HG02973 (cell line): Measurements from ENCODE around the gene NLRC5.
"Not testable (repeated sequence)": the region's sequence is repeated elsewhere in the genome, so short reads cannot be mapped to it uniquely, and the experiment has no call there.

Source experiments
- ATAC-seq: cut with Tn5 transposase; IDR thresholded peaks from one replicate; pipeline ENCODE4 v1.9.1; 2021; ENCODE audit warnings: moderate library complexity; ENCODE audit not compliant: unreplicated experiment

NLRC5 gene

DNA sequence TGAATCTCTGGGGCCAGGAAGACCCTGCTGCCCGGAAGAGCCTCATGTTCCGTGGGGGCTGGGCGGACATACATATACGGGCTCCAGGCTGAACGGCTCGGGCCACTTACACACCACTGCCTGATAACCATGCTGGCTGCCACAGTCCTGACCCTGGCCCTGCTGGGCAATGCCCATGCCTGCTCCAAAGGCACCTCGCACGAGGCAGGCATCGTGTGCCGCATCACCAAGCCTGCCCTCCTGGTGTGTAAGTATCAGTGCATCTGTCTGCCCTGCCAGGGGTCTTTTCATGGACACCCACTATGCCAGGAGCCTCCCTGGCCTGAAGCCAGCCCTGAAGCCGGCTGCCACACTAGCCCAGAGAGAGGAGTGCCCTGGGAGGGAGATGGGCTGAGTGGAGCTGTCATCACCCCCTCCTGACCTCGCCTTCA is 27.5 kb upstream of the NLRC5 start, which contains the start of gene CETP:
Gene CETP (plus strand): TSS at position 100 of the 431 bp plus-strand sequence. CDS start 30 bp downstream, at position 130.
- no peak for ATAC-seq

- peak; percentile 59 for ATAC-seq
These were observed 24.9 kb upstream of the NLRC5 start for GRCh38 chr16:56964243-56965148.

- no peak for ATAC-seq
These were observed 23.9 kb upstream of the NLRC5 start for GRCh38 chr16:56965149-56966092.

- no peak for ATAC-seq
These were observed 23.3 kb upstream of the NLRC5 start for GRCh38 chr16:56966093-56966475.

- ATAC-seq, result no peak
These were observed 21.6 kb upstream of the NLRC5 start for GRCh38 chr16:56967733-56968132.

- ATAC-seq, result no peak
These were observed 19.6 kb upstream of the NLRC5 start for GRCh38 chr16:56969769-56970168.

DNA sequence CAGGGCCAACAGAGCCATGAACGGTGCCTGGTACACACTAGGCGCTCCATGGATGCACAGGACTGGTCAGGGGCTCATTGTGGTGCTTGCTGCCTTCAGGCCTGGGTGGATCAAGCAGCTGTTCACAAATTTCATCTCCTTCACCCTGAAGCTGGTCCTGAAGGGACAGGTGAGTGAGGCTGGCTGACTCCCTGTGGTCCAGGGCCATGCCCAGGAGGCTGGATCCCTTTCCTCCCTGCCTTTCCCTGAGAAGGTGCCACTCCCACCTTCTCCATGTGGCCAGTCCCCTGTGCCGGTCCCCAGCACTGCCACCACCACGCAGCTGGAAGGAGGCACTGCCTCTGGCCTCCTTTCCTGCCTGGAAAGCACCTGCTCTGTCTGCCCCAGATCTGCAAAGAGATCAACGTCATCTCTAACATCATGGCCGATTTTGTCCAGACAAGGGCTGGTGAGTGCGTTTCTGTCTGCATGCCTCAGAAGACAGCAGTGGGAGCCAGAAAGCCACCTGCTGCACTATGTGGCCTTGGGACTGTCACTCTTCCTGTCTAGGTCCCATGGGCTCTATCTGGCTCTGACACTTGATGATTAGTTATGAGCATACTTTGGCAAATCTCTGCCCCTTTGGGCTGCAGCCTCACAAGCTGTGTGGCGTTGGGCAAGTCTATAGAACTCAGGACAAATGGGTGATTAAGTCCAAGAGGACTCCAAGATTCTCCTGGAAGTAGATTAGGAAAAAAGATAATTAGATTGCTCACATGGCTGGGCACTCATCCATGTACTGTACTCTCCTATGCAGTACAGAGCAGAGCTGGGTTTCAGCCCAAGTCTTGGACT is 18.2 kb upstream of the NLRC5 start:
- ATAC-seq, result peak; percentile 71

DNA sequence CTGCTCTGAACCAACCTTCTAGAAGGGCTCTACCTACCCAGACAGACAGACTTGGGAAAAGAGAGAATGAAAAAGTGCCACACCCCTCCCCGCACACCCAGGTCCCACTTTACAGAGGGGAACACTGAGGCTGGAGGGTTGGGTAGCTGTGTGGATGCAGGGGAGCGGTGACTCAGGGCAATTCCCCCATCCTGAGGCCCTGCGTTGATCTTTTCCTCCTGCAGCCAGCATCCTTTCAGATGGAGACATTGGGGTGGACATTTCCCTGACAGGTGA is 17.7 kb upstream of the NLRC5 start:
- no peak for ATAC-seq

DNA sequence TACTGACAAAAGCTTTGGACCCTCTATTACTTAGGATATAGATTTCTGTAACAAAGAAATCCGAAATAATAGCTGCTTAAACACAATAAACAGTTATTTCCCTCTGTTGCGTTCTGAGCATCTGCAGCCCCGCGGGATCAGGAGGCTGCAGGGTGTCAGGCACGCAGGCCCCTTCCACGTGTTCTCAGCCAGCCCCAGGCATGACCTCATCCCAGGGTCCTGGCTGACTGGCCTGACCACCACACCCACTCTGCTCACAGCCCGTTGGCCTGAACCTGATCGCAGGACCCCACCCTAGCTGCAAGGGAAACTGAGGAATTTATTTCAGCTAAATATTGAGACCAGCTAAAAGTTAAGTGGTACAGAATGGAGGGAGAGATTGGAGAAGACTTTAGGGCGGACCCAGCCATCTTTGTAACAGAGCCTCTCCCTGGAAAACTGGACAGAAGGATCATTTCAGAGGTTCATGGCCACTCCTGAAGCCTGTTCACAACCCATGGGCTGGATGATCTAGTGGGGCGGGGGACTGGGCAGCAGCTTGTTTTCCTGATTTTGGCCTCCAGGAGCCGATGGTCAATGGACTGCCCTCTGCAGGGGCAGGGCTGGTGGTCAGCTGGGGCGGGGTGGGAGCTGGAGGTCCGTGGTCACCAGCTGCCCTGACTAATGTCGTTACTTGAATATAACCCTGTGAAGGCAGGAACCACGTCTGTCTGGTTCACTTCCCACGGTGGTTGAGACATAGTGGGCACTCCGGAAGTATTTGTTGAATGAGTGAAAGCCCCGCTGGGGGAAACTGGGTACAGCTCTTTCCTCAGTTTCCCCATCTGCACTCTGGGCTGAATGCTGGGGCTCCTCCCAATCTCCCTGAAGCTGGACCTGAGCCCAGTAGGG is 16.7 kb upstream of the NLRC5 start:
- ATAC-seq, result no peak

DNA sequence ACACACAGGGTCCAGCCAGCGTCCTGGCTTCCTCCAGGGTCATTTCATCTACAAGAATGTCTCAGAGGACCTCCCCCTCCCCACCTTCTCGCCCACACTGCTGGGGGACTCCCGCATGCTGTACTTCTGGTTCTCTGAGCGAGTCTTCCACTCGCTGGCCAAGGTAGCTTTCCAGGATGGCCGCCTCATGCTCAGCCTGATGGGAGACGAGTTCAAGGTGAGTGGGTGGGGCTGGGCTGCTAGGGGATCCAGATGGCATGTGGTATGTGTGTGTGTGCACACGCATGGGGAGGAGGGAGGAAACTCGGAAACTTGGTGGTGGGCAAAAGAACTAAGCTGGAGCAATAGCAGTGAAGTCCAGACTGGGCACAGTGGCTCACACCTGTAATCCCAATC is 16.1 kb upstream of the NLRC5 start:
- ATAC-seq, result no peak

DNA sequence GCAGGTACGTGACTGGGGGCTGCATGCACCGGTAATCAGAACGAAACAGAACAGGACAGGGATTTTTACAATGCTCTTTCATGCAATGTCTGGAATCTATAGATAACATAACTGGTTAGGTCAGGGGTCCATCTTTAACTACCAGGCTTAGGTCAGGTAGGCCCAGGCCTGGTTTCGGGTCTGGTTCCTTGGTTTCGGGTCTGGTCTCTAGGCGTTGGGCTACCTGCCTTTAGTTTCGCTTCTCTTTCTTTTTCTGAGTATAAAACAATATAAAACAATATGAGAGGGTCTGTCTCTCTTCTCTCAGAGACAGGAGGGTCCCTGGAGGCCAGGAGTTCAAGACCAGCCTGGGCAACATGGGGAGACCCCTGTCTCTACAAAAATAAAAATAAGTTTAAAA is 15.5 kb upstream of the NLRC5 start:
- ATAC-seq, result not testable (repeated sequence)

DNA sequence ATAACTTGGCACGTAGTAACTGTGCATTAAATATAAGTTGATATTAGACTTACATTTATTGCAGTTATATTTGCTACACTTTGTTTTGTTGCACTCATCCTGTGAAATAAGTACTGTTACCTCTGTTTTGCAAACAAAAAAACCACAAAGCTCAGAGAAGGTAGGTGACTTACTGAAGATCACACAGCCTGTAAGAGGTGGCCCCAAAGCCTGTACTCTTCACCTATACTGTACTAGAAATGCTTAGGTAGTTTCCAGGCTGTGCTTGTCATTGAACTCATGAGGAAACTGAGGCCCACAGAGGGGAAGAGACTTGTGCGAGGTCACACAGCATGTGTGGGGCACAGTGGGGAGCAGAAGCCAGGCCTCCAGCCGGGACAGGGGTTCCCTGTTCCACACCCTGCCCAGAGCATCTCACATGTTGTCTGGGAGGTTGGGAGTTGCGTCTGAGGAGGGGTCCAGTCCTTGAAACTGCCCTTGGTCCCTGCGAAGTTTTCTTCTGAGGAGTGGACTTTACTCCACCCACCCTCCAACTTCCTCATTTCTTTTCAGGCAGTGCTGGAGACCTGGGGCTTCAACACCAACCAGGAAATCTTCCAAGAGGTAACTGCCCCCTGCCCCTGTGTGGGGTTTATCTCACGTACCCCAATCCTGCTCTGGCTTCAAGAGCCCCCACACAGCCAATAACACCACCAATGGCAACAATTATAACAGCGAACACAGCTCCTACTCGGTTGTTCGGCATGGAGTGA is 14.6 kb upstream of the NLRC5 start:
- no peak for ATAC-seq

DNA sequence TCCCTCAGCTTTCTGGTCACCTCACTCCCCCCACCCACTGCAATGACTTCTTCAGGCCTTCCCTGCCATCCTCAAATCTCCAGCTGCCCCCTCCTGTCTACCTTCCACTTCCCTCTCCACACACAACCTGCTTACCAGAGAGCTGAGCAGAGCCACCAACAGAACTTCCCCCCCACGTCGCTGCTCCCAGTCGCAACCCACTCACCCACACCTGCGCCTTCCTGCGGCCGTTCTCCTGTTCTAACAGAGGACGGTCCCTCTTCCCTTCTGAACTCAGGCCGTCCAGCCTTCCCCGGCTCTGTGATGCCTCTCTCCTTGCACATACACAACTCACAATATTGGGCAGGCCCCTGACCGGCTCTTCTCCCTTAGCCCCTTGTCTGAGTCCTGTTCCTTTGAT is 13.6 kb upstream of the NLRC5 start:
- no peak for ATAC-seq

DNA sequence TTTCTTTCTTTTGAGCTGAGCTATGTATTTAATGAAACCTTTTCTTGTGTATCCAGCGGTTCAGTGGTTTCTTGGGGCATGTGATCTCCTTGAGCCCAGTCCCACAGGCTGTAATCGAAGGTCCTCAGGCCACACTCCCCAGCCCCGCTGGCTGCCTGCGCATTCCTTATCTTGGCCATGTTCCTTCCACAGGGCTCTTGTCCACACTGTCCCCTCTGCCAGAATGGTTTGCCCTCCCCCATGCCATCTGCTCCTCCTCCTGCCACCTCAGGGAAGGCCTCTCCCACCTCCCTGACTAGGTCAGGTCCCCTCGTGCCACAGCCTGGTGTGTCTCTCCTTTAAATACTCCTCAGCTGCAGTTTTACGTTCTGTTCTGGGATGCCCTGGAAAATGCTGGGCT is 12.1 kb upstream of the NLRC5 start:
- ATAC-seq, result no peak

DNA sequence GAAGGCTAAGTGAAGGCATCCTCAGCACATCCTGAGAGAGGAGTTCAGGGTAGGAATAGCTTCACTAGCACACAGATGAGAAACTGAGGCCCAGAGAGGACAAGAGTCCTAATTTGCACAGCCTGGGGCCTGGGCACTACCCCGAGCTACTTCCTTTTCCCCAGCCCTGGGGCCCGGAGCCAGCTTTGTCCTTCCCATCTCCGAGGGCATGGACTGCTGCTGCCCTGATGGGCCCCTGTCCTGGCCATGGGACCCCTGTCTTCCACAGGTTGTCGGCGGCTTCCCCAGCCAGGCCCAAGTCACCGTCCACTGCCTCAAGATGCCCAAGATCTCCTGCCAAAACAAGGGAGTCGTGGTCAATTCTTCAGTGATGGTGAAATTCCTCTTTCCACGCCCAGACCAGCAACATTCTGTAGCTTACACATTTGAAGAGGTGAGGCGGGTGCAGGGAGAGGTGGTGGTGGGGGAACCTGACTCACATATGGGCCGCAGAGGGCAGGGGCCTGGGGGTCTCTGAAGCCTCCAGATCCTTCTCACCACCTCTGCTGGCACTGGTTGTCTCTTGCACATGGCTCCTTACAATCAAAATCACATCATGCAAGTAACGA is 11.4 kb upstream of the NLRC5 start:
- ATAC-seq, result no peak

DNA sequence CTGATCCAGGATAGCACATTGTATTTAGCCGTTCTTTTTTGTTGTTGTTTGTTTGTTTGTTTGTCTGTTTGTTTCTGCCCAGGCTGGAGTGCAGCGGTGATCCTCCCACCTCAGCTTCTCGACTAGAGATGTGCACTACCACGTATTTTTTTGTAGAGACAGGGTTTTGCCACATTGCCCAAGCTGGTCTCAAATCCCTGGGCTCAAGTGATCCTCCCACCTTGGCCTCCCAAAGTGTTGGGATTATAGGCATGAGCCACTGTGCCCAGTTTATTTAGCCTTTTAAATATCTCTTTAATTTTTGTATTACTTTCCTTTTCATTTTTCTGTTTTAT is 9.2 kb upstream of the NLRC5 start:
- no peak for ATAC-seq

DNA sequence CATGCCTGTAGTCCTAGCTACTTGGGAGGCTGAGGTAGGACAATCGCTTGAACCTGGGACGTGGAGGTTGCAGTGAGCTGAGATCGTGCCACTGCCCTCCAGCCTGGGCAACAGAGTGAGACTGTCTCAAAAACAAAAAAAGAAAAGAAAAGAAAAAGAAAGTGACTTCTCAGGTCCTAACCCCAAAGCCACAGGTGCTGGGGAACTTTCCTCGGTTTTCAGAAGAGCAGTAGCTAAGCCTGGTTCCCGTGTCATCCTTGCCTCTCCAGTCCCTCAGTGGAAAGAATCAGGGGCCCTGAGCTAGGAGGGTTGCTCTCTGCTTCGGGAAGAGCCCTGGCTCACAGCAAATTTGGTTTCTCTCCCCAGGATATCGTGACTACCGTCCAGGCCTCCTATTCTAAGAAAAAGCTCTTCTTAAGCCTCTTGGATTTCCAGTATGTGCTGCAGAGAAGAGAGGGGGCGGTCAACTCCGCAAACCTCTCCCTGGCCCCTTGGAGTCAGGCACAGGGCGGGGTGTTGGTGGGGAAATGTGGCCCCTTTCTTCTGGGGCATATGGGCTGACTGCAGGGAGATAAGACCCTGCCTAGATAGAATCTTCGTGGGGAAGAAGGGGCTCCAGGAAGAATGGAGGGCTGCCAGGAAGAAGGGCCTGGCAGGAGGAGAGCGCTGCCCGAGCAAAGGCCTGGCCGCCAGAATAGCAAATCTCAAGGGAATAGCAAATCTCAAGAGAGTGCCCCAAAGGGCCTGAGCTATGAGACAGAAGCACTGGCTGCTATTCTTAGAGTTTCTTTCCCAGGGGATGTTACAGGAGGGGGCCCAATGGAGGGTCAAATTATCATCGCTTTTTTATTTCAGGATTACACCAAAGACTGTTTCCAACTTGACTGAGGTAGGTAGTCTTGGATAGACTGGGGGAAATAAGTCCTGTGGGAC is 8.3 kb upstream of the NLRC5 start:
- ATAC-seq, result no peak

DNA sequence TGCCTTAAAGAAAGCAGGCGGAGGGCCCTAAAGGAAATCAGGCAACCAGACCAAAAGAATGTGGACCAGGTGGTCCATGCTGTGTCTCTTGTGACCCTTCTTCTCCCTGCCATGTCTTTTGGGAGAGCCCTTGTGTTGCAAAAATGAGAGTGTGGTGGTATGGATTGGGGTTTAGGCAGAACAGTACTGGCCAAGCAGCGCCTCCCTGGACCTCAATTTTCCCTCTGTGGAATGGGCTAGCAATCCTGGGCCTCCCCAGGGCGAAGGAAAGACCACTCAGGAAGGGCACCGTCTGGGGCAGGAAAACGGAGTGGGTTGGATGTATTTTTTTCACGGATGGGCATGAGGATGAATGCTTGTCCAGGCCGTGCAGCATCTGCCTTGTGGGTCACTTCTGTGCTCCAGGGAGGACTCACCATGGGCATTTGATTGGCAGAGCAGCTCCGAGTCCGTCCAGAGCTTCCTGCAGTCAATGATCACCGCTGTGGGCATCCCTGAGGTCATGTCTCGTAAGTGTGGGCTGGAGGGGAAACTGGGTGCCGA is 7.6 kb upstream of the NLRC5 start:
- no peak for ATAC-seq
